B cell (primary cell): ENCODE results near the gene KRT39. TPM values are rescaled to one million over a fixed set of nuclear protein-coding genes. Genes with fewer than 3 reads are reported as not detected.

Experiments
- ATAC-seq: fragments of 200-7000 bp; cut with Tn5 transposase; one replicate; pipeline ENCODE4 v1.10.0; 2021; ENCODE audit warnings: low read depth, mild to moderate bottlenecking, moderate number of reproducible peaks, moderate library complexity
- CTCF ChIA-PET: fragments of 350-600 bp; sonication (Branson Sonifier 250); formaldehyde crosslinking; loops from one replicate; lab custom pipeline; 2021; ENCODE audit warnings: antibody characterized with exemption, inconsistent platforms; lab: Charles Lee
- POLR2A ChIA-PET: fragments of 350-600 bp; sonication (Branson Sonifier 250); formaldehyde crosslinking; loops from one replicate; lab custom pipeline; 2021; ENCODE audit warnings: antibody characterized with exemption; lab: Charles Lee
- DNase-seq: peaks from one replicate; pipeline ENCODE4 v3.0.0; 2013
- H2AFZ ChIP-seq: 2 replicates; pipeline ENCODE4 v1.6.1; 2012; ENCODE audit warnings: mild to moderate bottlenecking, low read depth, low read length; ENCODE audit not compliant: insufficient read depth, poor library complexity, severe bottlenecking
- H3K27ac ChIP-seq, 2 donors: 1 replicate in 1 of 2; 2 replicates in 1 of 2; pipeline ENCODE4 v1.5.1; 2012 to 2013; ENCODE audit warnings: low read length in 2 of 2, mild to moderate bottlenecking in 2 of 2, moderate library complexity in 1 of 2
- H3K27me3 ChIP-seq, 4 experiments: fragments of 200-600 bp in 1 of 4; sonication (generic) in 1 of 4; replicated peaks in 1 of 4; 1 replicate in 2 of 4; 2 replicates in 2 of 4; pipeline versions ENCODE4 v1.6.1 to v1.7.0; 2013 to 2016; ENCODE audit warnings: low read length in 3 of 4, mild to moderate bottlenecking in 2 of 4, mixed read lengths in 1 of 4, moderate library complexity in 1 of 4; ENCODE audit not compliant: insufficient read depth in 4 of 4, control insufficient read depth in 3 of 4; ENCODE audit errors: control extremely low read depth in 1 of 4
- H3K36me3 ChIP-seq, 2 experiments: replicated peaks in 1 of 2; 1 replicate in 1 of 2; 2 replicates in 1 of 2; pipeline versions ENCODE4 v1.6.1 to v1.7.1; 2013; ENCODE audit warnings: low read length in 1 of 2; ENCODE audit not compliant: insufficient read depth in 2 of 2, control insufficient read depth in 1 of 2; ENCODE audit errors: control extremely low read depth in 1 of 2, extremely low read depth in 1 of 2
- H3K4me1 ChIP-seq, 2 donors: fragments of 200-600 bp in 1 of 2; sonication (generic) in 1 of 2; 1 replicate in 1 of 2; 2 replicates in 1 of 2; pipeline versions ENCODE4 v1.5.1 to v1.6.1; 2013 to 2017; ENCODE audit warnings: low read length in 2 of 2; ENCODE audit not compliant: control insufficient read depth in 2 of 2, insufficient read depth in 2 of 2
- H3K4me2 ChIP-seq: replicated peaks from 2 replicates; pipeline ENCODE3; 2012; ENCODE audit warnings: mild to moderate bottlenecking, low read depth, low read length; ENCODE audit not compliant: poor library complexity, severe bottlenecking
- H3K4me3 ChIP-seq, 5 experiments: fragments of 200-600 bp in 1 of 5; sonication (generic) in 1 of 5; 1 replicate in 3 of 5; 2 replicates in 2 of 5; pipeline versions ENCODE4 v1.5.1 to v1.7.0; 2011 to 2016; ENCODE audit warnings: low read length in 4 of 5, mild to moderate bottlenecking in 4 of 5, low read depth in 2 of 5, control low read depth in 1 of 5, moderate library complexity in 1 of 5; ENCODE audit not compliant: insufficient read depth in 1 of 5; ENCODE audit errors: control extremely low read depth in 1 of 5, extremely low read depth in 1 of 5
- H3K79me2 ChIP-seq: fragments of 200-600 bp; sonication (generic); one replicate; pipeline ENCODE4 v1.6.0; 2016; ENCODE audit warnings: low read length; ENCODE audit not compliant: control insufficient read depth, insufficient read depth
- H3K9ac ChIP-seq: fragments of 200-600 bp; sonication (generic); 2 replicates; pipeline ENCODE4 v1.6.1; 2017; ENCODE audit warnings: mild to moderate bottlenecking, low read length, moderate library complexity
- H3K9me3 ChIP-seq, 3 donors: one replicate each; pipeline versions ENCODE4 v1.6.1 to v1.7.1; 2013; ENCODE audit warnings: low read length in 2 of 3; ENCODE audit not compliant: control insufficient read depth in 2 of 3, insufficient read depth in 1 of 3; ENCODE audit errors: control extremely low read depth in 1 of 3
- H4K20me1 ChIP-seq: 2 replicates; pipeline ENCODE4 v1.6.0; 2012; ENCODE audit warnings: mild to moderate bottlenecking, low read length; ENCODE audit not compliant: insufficient read depth, control insufficient read depth, poor library complexity, severe bottlenecking
- H3K27ac Mint-ChIP-seq: one replicate; pipeline ENCODE4 v1.8.0; 2021; ENCODE audit warnings: mixed read lengths
- H3K27me3 Mint-ChIP-seq: one replicate; pipeline ENCODE4 v1.8.0; 2021; ENCODE audit warnings: mixed read lengths
- H3K4me1 Mint-ChIP-seq: one replicate; pipeline ENCODE4 v1.8.0; 2021; ENCODE audit warnings: mixed read lengths
- H3K4me3 Mint-ChIP-seq: one replicate; pipeline ENCODE4 v1.8.0; 2021; ENCODE audit warnings: mixed read lengths
- H3K9me3 Mint-ChIP-seq: one replicate; pipeline ENCODE4 v1.8.0; 2022; ENCODE audit warnings: mixed read lengths; ENCODE audit not compliant: insufficient read depth
- EZH2 ChIP-seq: IDR thresholded peaks from 2 replicates; pipeline ENCODE4 v1.6.1; 2012; ENCODE audit warnings: borderline replicate concordance, low read depth, mild to moderate bottlenecking, moderate library complexity, low read length; ENCODE audit not compliant: insufficient read depth, poor library complexity, severe bottlenecking
- WGBS: methylation state at CpG from one replicate; pipeline ENCODE4 v1.1.5; 2013; ENCODE audit warnings: missing lambda C conversion rate; ENCODE audit not compliant: insufficient coverage; 5-methylcytosine and 5-hydroxymethylcytosine counted together
- intact Hi-C: fragments of 100-400 bp; cut with micrococcal nuclease; formaldehyde crosslinking; loops from one replicate; pipeline ENCODE4 v1.10.0; 2022
- polyA plus RNA-seq: library from polyadenylated mRNA; depleted of rRNA; stranded (reverse); fragments of >200 nt; gene quantifications from 2 replicates; pipeline ENCODE4 v1.2.3, GENCODE V29; 2012
- total RNA-seq, 2 donors: library from RNA; stranded (reverse); fragments of 120-200 nt in 1 of 2; gene quantifications; 1 replicate in 1 of 2; 2 replicates in 1 of 2; pipeline versions ENCODE4 v1.2.3 to v1.2.4, GENCODE V29; 2013 to 2022
- TF ChIP-seq, protein P1 (sequence below): fragments of 200-600 bp; IDR thresholded peaks from one replicate; pipeline ENCODE4 v1.8.0; 2022; ENCODE audit warnings: antibody characterized with exemption, mild to moderate bottlenecking

KRT39 gene
- total and polyA plus RNA-seq, 2 donors (not counting 1 experiment from before 2014, with no cell fraction given), result not detected

- Mint-ChIP-seq H3K4me3 (no peak overlapping the region), H3K9me3 (no peaks in the 10 kb centered on the region), H3K27ac (no peak overlapping the region), H3K27me3 (peaks cover 51% of the 10 kb centered on the region), H3K4me1 (no peaks in the 10 kb centered on the region)
- Histone ChIP-seq H3K9ac (no peak overlapping the region), H3K4me2 (no peak overlapping the region), H4K20me1 (no peaks in the 10 kb centered on the region), H2AFZ (no peak overlapping the region), H3K4me3 (no peak overlapping the region), H3K79me2 (no peaks in the 10 kb centered on the region), H3K4me1 (no peaks in the 10 kb centered on the region), H3K27me3 (peaks cover 0 to 10% (median 6%) of the 10 kb centered on the region in 4 experiments), H3K27ac (no peak overlapping the region), H3K9me3 (no peaks in the 10 kb centered on the region), H3K36me3 (no peaks in the 10 kb centered on the region)
- TF ChIP-seq EZH2, result no peak
- TF ChIP-seq, protein P1, sequence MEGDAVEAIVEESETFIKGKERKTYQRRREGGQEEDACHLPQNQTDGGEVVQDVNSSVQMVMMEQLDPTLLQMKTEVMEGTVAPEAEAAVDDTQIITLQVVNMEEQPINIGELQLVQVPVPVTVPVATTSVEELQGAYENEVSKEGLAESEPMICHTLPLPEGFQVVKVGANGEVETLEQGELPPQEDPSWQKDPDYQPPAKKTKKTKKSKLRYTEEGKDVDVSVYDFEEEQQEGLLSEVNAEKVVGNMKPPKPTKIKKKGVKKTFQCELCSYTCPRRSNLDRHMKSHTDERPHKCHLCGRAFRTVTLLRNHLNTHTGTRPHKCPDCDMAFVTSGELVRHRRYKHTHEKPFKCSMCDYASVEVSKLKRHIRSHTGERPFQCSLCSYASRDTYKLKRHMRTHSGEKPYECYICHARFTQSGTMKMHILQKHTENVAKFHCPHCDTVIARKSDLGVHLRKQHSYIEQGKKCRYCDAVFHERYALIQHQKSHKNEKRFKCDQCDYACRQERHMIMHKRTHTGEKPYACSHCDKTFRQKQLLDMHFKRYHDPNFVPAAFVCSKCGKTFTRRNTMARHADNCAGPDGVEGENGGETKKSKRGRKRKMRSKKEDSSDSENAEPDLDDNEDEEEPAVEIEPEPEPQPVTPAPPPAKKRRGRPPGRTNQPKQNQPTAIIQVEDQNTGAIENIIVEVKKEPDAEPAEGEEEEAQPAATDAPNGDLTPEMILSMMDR, result no peak
- POLR2A ChIA-PET, result no interaction called here
- CTCF ChIA-PET, result no interaction called here
- DNase-seq (no peak), ATAC-seq (no peak)
- intact Hi-C loops, result no loop called here
- no CpG with 5 or more reads among the region's 2 CpGs for WGBS
Measured at GRCh38 chr17:40993084-40993483, 26.3 kb upstream of the KRT39 start.

DNA sequence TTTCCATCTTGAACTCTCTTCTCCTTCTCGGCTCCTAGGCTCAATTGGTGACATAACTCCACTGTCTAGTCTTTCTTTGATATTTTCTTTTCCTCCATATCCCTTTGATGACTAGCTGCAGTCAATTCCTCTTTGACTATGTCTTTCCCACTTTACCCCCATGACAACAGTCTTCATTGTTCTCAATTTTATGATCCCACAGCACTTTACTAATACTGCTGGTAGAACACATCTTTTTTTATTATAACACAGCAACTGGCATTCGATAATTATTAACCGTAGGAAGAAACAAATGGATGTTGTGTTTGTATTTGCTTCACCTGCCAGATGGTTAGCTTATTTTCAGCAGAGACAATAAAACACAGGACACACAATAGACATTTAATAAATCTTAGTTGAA is 25.9 kb upstream of the KRT39 start:
- TF ChIP-seq, protein P1, result no peak

More for the DNA sequence above, 25.9 kb upstream of the KRT39 start:
- ATAC-seq (no peak), DNase-seq (no peak)
- Histone ChIP-seq H3K27me3 (peaks cover 0 to 9% (median 5%) of the 10 kb centered on the region in 4 experiments), H3K9ac (no peak overlapping the region), H3K4me2 (no peak overlapping the region), H3K4me3 (no peak overlapping the region), H3K79me2 (no peaks in the 10 kb centered on the region), H3K36me3 (no peaks in the 10 kb centered on the region), H4K20me1 (no peaks in the 10 kb centered on the region), H2AFZ (no peak overlapping the region), H3K27ac (no peak overlapping the region), H3K9me3 (no peaks in the 10 kb centered on the region), H3K4me1 (no peaks in the 10 kb centered on the region)
- 100% methylated on average over 1 of the region's 3 CpGs for WGBS
- H3K27me3 Mint-ChIP-seq, result peaks cover 53% of the 10 kb centered on the region
- no peaks in the 10 kb centered on the region for H3K9me3 Mint-ChIP-seq
- H3K4me3 Mint-ChIP-seq, result no peak overlapping the region
- H3K4me1 Mint-ChIP-seq, result no peaks in the 10 kb centered on the region
- CTCF ChIA-PET, result no interaction called here
- intact Hi-C loops, result no loop called here
- POLR2A ChIA-PET, result no interaction called here
- no peak overlapping the region for H3K27ac Mint-ChIP-seq
